GM21528 (cell line): ENCODE measurements around the gene HRAS.
A peak's percentile ranks its signal among the peaks of the same experiment; 100 is the strongest.

Experiments used
- ATAC-seq: cut with Tn5 transposase; IDR thresholded peaks from one replicate; pipeline ENCODE4 v1.9.1; 2021; ENCODE audit warnings: mild to moderate bottlenecking, moderate library complexity; ENCODE audit not compliant: unreplicated experiment, low FRiP score

HRAS gene

GRCh38 chr11:515131-515530 is 20.2 kb downstream of the HRAS start:
- no peak for ATAC-seq

- ATAC-seq = no peak
Measured at GRCh38 chr11:514606-515005, 20.8 kb downstream of the HRAS start.

- no peak for ATAC-seq
Measured at GRCh38 chr11:512761-513595, 22.4 kb downstream of the HRAS start.

GRCh38 chr11:508956-509355 is 26.4 kb downstream of the HRAS start:
- no peak for ATAC-seq

- no peak for ATAC-seq
Measured at GRCh38 chr11:507727-508515, 27.5 kb downstream of the HRAS start.

- peak; percentile 44 for ATAC-seq
Measured at GRCh38 chr11:506995-507726, 28.2 kb downstream of the HRAS start, which contains the start of gene RNH1. Gene RNH1, minus strand, starts transcription at chr11:507242. Its CDS starts 5,080 bp downstream, at chr11:502162.

GRCh38 chr11:506238-506994 is 29.0 kb downstream of the HRAS start:
- peak; percentile 74 for ATAC-seq

- no peak for ATAC-seq
Measured at GRCh38 chr11:504994-505344, 30.4 kb downstream of the HRAS start.

- ATAC-seq = no peak
Measured at GRCh38 chr11:504053-504993, 31.1 kb downstream of the HRAS start.

GRCh38 chr11:503179-503981 is 32.0 kb downstream of the HRAS start:
- ATAC-seq = no peak

GRCh38 chr11:502288-503178 is 32.8 kb downstream of the HRAS start:
- ATAC-seq = no peak

GRCh38 chr11:501683-502287 is 33.6 kb downstream of the HRAS start:
- no peak for ATAC-seq

- no peak for ATAC-seq
Measured at GRCh38 chr11:501001-501682, 34.2 kb downstream of the HRAS start.

GRCh38 chr11:499201-500076 is 35.9 kb downstream of the HRAS start:
- no peak for ATAC-seq
